K562 (cell line): ENCODE data around the gene CDK9. TPM values are rescaled to one million over a fixed set of nuclear protein-coding genes. Genes with fewer than 3 reads are reported as not detected.

Experiments
- AFF4 ChIP-seq: sonication (generic); formaldehyde crosslinking; IDR thresholded peaks from 2 replicates; pipeline ENCODE4 v1.8.0; 2023; ENCODE audit warnings: mild to moderate bottlenecking, missing genetic modification reagents
- BRD4 ChIP-seq: fragments of 200-600 bp; sonication (generic); IDR thresholded peaks from 2 replicates; pipeline ENCODE4 v1.6.1; 2017; ENCODE audit warnings: inconsistent platforms
- CBFB ChIP-seq: sonication (generic); formaldehyde crosslinking; IDR thresholded peaks from 2 replicates; pipeline ENCODE4 v1.4.0; 2020; ENCODE audit warnings: mild to moderate bottlenecking, missing genetic modification reagents
- CBX5 ChIP-seq: IDR thresholded peaks from 2 replicates; pipeline ENCODE4 v1.6.1; 2014; ENCODE audit warnings: low read depth, borderline replicate concordance
- CREB3L1 ChIP-seq: fragments of 450-650 bp; IDR thresholded peaks from 2 replicates; pipeline ENCODE4 v1.6.1; 2014; ENCODE audit warnings: low read depth, mild to moderate bottlenecking, moderate library complexity, borderline replicate concordance
- EP300 ChIP-seq: IDR thresholded peaks from 2 replicates; pipeline ENCODE4 v1.6.1; 2012; ENCODE audit warnings: low read length, improper control_type of control experiment
- ERF ChIP-seq: fragments of 450-650 bp; formaldehyde crosslinking; IDR thresholded peaks from 2 replicates; pipeline ENCODE4 v1.4.0; 2020; ENCODE audit warnings: mild to moderate bottlenecking, mixed read lengths
- FOXA3 ChIP-seq, 2 experiments: fragments of 450-650 bp in 1 of 2; sonication (generic) in 1 of 2; formaldehyde crosslinking; IDR thresholded peaks in 1 of 2; conservative IDR thresholded peaks in 1 of 2; 2 replicates each; pipeline versions ENCODE4 v1.4.0 to v1.8.0; 2020 to 2022; ENCODE audit warnings: mild to moderate bottlenecking in 2 of 2, missing genetic modification reagents in 1 of 2
- MLX ChIP-seq, 2 experiments: fragments of 450-650 bp in 1 of 2; sonication (generic) in 1 of 2; formaldehyde crosslinking; conservative IDR thresholded peaks; 2 replicates each; pipeline versions ENCODE4 v1.4.0 to v1.8.1; 2020 to 2022; ENCODE audit warnings: mild to moderate bottlenecking in 1 of 2, missing genetic modification reagents in 1 of 2
- NR1H2 ChIP-seq: sonication (generic); formaldehyde crosslinking; IDR thresholded peaks from 2 replicates; pipeline ENCODE4 v1.4.0; 2020; ENCODE audit warnings: mild to moderate bottlenecking, missing genetic modification reagents
- NR4A1 ChIP-seq, 2 experiments: fragments of 250-450 bp in 1 of 2; fragments of 450-650 bp in 1 of 2; sonication (Bioruptor Pico) in 1 of 2; IDR thresholded peaks; 2 replicates each; pipeline versions ENCODE4 v1.4.0 to v1.6.1; 2016 to 2020; ENCODE audit warnings: mild to moderate bottlenecking in 2 of 2, missing compliant biosample characterization in 1 of 2, missing genetic modification characterization in 1 of 2, moderate library complexity in 1 of 2
- RAD21 ChIP-seq, 2 experiments: fragments of 250-450 bp in 1 of 2; fragments of 450-650 bp in 1 of 2; sonication (Bioruptor Pico) in 1 of 2; formaldehyde crosslinking in 1 of 2; IDR thresholded peaks in 1 of 2; conservative IDR thresholded peaks in 1 of 2; 2 replicates each; pipeline versions ENCODE4 v1.4.0 to v1.8.0; 2020 to 2022; ENCODE audit warnings: mild to moderate bottlenecking in 2 of 2, moderate library complexity in 1 of 2
- RBM17 ChIP-seq: fragments of 200-400 bp; formaldehyde crosslinking; IDR thresholded peaks from 2 replicates; pipeline ENCODE4 v1.6.1; 2017; ENCODE audit warnings: low read depth, mild to moderate bottlenecking, low read length, borderline replicate concordance
- RUNX1 ChIP-seq: sonication (generic); IDR thresholded peaks from 2 replicates; pipeline ENCODE4 v1.6.1; 2016; ENCODE audit warnings: antibody characterized with exemption, low read depth
- SIRT6 ChIP-seq: IDR thresholded peaks from one replicate; pipeline ENCODE4 v1.6.1; 2012; ENCODE audit warnings: low read depth, mild to moderate bottlenecking, control low read depth, inconsistent platforms, low read length, moderate library complexity
- TAL1 ChIP-seq: fragments of 450-650 bp; IDR thresholded peaks from 2 replicates; pipeline ENCODE4 v1.6.1; 2016; ENCODE audit warnings: mild to moderate bottlenecking
- TCFL5 ChIP-seq: fragments of 250-450 bp; sonication (Bioruptor Pico); conservative IDR thresholded peaks from 2 replicates; pipeline ENCODE4 v1.6.1; 2021; ENCODE audit warnings: mild to moderate bottlenecking, moderate library complexity, matching md5 sums
- ZNF740 ChIP-seq, 3 experiments: fragments of 200-800 bp in 1 of 3; sonication (Bioruptor generic) in 1 of 3; sonication (generic) in 1 of 3; formaldehyde crosslinking in 1 of 3; IDR thresholded peaks; 2 replicates each; pipeline versions ENCODE4 v1.6.1 to v1.8.0; 2016 to 2022; ENCODE audit warnings: mild to moderate bottlenecking in 2 of 3, missing compliant biosample characterization in 2 of 3, missing genetic modification characterization in 2 of 3, missing genetic modification reagents in 1 of 3
- ZNF75A ChIP-seq: fragments of 450-650 bp; formaldehyde crosslinking; IDR thresholded peaks from 2 replicates; pipeline ENCODE4 v1.4.0; 2020; ENCODE audit warnings: mild to moderate bottlenecking
- polyA plus RNA-seq, 8 experiments: library from polyadenylated mRNA; depleted of rRNA in 4 of 8; stranded (reverse) in 5 of 8; unstranded in 3 of 8; fragments of >200 nt; fragmentation: Nextera tagmentation in 2 of 8; fragmentation: Illumina TruSeq in 1 of 8; extraction: Ambion mirVana in 2 of 8; extraction: Trizol in 1 of 8; gene quantifications; 2 replicates each; pipeline versions ENCODE4 v1.2.1 to v1.2.3, GENCODE V29; 2011 to 2014; ENCODE audit warnings: inconsistent platforms in 1 of 8, missing spikeins in 1 of 8
- total RNA-seq, 7 experiments: library from RNA; depleted of rRNA in 6 of 7; stranded (reverse); fragments of >200 nt in 6 of 7; fragmentation: Illumina TruSeq in 2 of 7; extraction: Trizol in 2 of 7; gene quantifications; 2 replicates each; pipeline versions ENCODE4 v1.2.1 to v1.2.3, GENCODE V29; 2011 to 2021; ENCODE audit warnings: low replicate concordance in 1 of 7

CDK9 gene
- total and polyA plus RNA-seq, 9 of the 15 experiments (the other 6 are each of a cell fraction or from before 2014, with no cell fraction given), result 4.2 to 78.6 (median 33.0) TPM

- TF ChIP-seq NR1H2, result no peak
- no peak for TF ChIP-seq ZNF740 (CRISPR knock-in tag; IDR thresholded peaks at IDR 0.05)
- peak in 1 of 2 experiments; percentile 12; a peak in 1 of 4 replicates for TF ChIP-seq ZNF740 (tag; IDR thresholded peaks at IDR 0.05)
- no peak for TF ChIP-seq MLX (CRISPR knock-in tag; conservative IDR thresholded peaks at IDR 0.05)
- no peak for TF ChIP-seq RBM17
- no peak for TF ChIP-seq SIRT6
- no peak for TF ChIP-seq TCFL5
- TF ChIP-seq CBX5, result no peak
- TF ChIP-seq BRD4, result no peak
- TF ChIP-seq CBFB (CRISPR knock-in tag), result no peak
- peak; percentile 85 to 92 for TF ChIP-seq RAD21 (CRISPR knock-in tag; conservative IDR thresholded peaks at IDR 0.05 in 1 of 2, IDR thresholded peaks at IDR 0.05 in 1 of 2)
- TF ChIP-seq ERF (CRISPR knock-in tag), result 0 out of 2 replicates have a peak, but pooled peaks have one; percentile 25
- TF ChIP-seq ZNF75A (CRISPR knock-in tag), result no peak
- TF ChIP-seq EP300, result no peak
- TF ChIP-seq AFF4 (CRISPR knock-in tag), result no peak
- TF ChIP-seq FOXA3 (CRISPR knock-in tag; conservative IDR thresholded peaks at IDR 0.05 in 1 of 2, IDR thresholded peaks at IDR 0.05 in 1 of 2), result peak in 1 of 2 experiments; percentile 8; a peak in 1 of 4 replicates
- no peak for TF ChIP-seq CREB3L1
- no peak for TF ChIP-seq RUNX1
- TF ChIP-seq TAL1, result no peak
- TF ChIP-seq NR4A1 (CRISPR knock-in tag; IDR thresholded peaks at IDR 0.05), result no peak
- no peak for TF ChIP-seq NR4A1 (tag; IDR thresholded peaks at IDR 0.05)
Observed at GRCh38 chr9:127785023-127785932, 556 bp upstream of the CDK9 start (continued).
